Putamen (tissue), 1 donor: ENCODE data around the gene PIP5K1B.

Experiments
- DNase-seq: peaks from one replicate; pipeline ENCODE4 v3.0.0-alpha.2; 2016; ENCODE audit warnings: low spot score

Gene PIP5K1B

GRCh38 chr9:68912561-68912960, 207.5 kb downstream of the PIP5K1B start:
- DNase-seq, result no peak

- no peak for DNase-seq
Measured at GRCh38 chr9:68913054-68913453, 208.0 kb downstream of the PIP5K1B start.

GRCh38 chr9:68914751-68915150, 209.7 kb downstream of the PIP5K1B start:
- DNase-seq, result no peak

- no peak for DNase-seq
Measured at GRCh38 chr9:68919661-68920060, 214.6 kb downstream of the PIP5K1B start.

- DNase-seq, result no peak
Measured at GRCh38 chr9:68920921-68921320, 215.9 kb downstream of the PIP5K1B start.

- no peak for DNase-seq
Measured at GRCh38 chr9:68923480-68923879, 218.4 kb downstream of the PIP5K1B start.

- DNase-seq, result no peak
Measured at GRCh38 chr9:68925175-68925574, 220.1 kb downstream of the PIP5K1B start.

- no peak for DNase-seq
Measured at GRCh38 chr9:68927165-68927564, 222.1 kb downstream of the PIP5K1B start.

GRCh38 chr9:68931821-68932220, 226.8 kb downstream of the PIP5K1B start:
- no peak for DNase-seq

GRCh38 chr9:68932458-68932857, 227.4 kb downstream of the PIP5K1B start:
- DNase-seq, result no peak

- DNase-seq, result no peak
Measured at GRCh38 chr9:68933434-68934328, 228.6 kb downstream of the PIP5K1B start.

- DNase-seq, result no peak
Measured at GRCh38 chr9:68934329-68934644, 229.2 kb downstream of the PIP5K1B start.

- no peak for DNase-seq
Measured at GRCh38 chr9:68940573-68940972, 235.5 kb downstream of the PIP5K1B start.

GRCh38 chr9:68941780-68942459, 236.9 kb downstream of the PIP5K1B start:
- DNase-seq, result no peak

- DNase-seq, result no peak
Measured at GRCh38 chr9:68942790-68943189, 237.8 kb downstream of the PIP5K1B start.

GRCh38 chr9:68947015-68947414, 242.0 kb downstream of the PIP5K1B start:
- no peak for DNase-seq

GRCh38 chr9:68947842-68948569, 243.0 kb downstream of the PIP5K1B start:
- no peak for DNase-seq

- no peak for DNase-seq
Measured at GRCh38 chr9:68949271-68950000, 244.4 kb downstream of the PIP5K1B start.

- no peak for DNase-seq
Measured at GRCh38 chr9:68950188-68950587, 245.1 kb downstream of the PIP5K1B start.

GRCh38 chr9:68950689-68951088, 245.6 kb downstream of the PIP5K1B start:
- no peak for DNase-seq

- DNase-seq, result peak; percentile 43
Measured at GRCh38 chr9:68951879-68952659, 247.0 kb downstream of the PIP5K1B start.
